ENCODE results near the gene AMZ2.
"Not testable (repeated sequence)": the region's sequence is repeated elsewhere in the genome, so short reads cannot be mapped to it uniquely, and the experiment has no call there.

The AMZ2 gene

GRCh38 chr17:68221786-68222185 lies 26.1 kb upstream of the AMZ2 start:
- DNase-seq: no peak

GRCh38 chr17:68222606-68223005 lies 25.2 kb upstream of the AMZ2 start:
- no peak for DNase-seq

- not testable (repeated sequence) for DNase-seq
Measured at GRCh38 chr17:68225055-68225454, 22.8 kb upstream of the AMZ2 start.

GRCh38 chr17:68228039-68228680 lies 19.7 kb upstream of the AMZ2 start:
- DNase-seq: not testable (repeated sequence)

DNA sequence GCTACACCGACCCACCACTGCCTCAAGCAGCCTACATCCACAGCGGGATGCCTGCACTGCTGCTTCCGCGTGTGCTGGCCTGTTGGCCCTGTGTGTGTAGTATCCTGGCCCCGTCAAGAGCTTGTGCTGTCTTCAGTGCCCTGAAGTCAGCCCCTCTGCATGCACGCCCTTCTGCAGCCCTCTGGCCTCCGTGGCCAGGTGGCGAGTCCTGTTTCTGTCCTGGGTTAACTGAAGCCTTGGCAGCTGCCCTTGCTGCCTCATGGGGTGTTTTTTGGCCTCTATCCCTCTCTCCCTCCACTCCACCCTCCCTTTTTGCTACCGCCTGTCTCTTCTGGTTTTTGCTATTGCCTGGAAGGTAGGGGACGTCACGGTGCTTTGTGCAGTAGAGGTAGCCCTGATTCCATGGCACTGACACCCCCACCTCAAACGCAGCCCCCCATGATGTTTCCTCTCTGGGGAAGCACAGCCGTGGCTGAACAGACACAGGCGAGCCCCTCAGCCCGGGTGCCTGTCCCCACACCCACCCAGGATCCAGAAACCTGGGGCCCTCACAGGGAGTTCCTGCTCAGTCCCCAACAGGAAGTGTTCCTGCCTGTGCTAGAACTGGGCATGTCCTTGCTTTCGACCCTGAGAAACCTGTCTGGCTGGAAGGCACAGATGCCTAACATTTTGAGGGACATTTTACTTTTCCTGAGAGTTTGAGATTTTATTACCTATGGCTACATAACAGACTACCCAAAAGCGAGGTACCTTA lies 18.8 kb upstream of the AMZ2 start:
- DNase-seq: no peak

DNA sequence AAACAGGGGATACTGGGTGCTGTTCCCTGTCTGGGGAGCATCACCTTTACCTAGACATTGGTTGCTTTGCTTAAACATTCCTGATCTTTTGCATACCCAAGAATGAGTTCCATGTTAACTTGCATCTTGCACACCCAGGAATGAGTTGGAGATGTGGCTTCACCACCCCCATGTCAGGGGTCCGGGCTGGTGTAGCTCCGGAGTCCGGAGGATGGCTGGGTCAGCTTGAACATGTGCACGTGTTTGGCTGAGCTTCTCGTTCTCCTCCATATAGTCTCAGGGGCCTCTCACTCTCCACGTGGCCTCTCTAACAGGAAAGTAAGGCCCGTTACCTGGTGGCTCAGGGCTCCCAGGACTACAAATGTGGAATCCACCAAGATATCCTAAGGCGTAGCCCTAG lies 18.2 kb upstream of the AMZ2 start:
- no peak for DNase-seq

DNA sequence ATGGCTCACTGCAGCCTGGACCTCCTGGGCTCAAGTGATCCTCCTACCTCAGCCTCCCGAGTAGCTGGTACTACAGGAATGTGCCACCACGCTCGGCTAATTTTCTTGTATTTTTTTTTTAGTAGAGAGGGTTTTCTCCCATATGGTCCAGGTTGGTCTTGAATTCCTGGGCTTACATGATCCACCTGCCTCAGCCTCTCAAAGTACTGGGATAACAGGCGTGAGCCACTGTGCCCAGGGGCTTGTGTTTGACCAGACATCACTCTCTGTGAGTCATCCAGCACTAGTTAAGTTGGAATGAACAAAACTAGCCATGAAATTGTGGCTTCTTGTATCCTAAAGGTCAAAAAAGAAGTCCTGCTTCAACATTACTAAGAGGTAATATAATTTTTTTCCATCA lies 16.7 kb upstream of the AMZ2 start:
- not testable (repeated sequence) for DNase-seq

DNA sequence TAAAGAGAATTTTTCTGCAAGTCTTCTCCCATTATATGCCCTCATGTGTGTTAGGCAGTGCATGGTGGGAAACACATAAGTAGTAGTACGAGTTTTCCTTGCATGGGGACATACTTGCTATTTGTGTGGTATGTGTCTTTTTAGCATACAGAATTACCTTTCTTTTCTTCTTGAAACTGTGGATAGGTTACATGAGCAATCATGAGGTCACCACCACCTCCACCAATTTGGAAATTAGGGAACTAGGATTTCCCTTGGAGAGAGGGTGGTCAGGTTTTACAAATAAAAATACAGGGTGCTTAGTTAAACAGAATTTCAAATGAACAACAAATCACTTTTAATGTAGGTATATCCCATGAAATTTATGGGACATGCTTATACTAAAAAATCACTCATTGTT lies 16.3 kb upstream of the AMZ2 start:
- DNase-seq: no peak

DNA sequence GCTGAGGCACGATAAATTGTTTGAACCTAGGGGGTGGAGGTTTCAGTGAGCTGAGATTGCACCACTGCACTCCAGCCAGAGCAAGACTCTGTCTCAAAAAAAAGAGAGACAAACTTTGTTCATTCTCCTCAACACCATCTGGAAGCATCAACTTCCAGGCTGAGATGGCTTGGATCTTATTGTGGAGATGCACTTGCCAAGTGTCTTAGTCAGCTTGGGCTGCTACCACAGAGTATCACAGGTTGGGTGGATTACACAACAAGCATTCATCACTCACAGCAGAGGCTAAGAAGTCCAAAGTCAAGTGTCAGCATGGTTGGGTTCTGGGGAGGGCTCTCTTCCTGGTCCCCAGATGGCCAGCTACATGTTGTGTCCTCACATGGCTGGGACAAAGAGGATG lies 15.1 kb upstream of the AMZ2 start:
- peak; percentile 36 for DNase-seq

DNA sequence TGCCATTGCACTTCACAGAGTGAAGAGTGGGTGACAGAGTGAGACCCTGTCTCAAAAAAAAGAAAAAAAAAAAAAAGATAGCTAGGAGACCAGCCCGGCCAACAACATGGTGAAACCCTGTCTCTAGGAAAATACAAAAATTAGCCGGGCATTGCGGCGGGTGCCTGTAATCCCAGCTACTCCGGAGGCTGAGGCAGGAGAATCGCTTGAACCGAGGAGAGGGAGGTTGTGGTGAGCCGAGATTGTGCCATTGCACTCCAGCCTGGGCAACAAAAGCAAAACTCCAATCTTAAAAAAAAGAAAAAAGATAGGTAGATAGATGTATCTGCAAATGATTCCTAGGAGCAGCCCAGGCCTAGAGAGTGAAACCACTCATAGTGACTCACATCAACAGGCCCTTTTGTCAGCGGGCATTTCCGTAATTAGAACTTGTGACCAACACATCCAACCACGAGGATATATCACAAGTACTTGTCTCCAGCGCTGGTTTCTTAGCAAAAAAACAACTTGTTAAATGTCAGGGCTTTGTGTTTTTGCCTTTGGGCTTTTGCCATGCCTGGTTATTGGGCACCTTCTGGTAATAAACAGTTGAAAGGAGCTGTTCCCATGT lies 13.0 kb upstream of the AMZ2 start:
- peak; percentile 88 for DNase-seq

DNA sequence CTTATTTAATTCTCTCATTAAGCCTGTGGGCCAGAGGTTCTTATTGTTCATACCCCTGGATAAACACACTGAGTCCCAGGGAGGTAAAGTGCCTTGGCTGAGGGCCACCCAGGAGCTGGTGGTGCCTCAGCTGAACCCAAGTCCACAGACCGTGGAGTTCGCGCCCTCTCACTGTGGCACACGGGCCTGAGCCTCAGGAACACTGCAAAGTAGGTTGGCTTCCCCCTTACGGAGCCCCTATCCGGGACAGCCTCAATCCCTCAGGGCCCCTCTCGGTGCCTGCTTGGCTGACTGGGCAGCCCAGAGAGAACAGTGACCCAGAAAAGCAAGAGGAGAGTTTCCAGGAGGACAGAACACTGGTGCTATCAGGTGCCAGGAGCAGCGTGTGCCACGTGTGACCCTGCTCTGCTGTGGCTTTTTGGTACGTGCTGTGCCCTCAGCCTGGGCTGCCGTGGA lies 12.5 kb upstream of the AMZ2 start:
- not testable (repeated sequence) for DNase-seq

DNA sequence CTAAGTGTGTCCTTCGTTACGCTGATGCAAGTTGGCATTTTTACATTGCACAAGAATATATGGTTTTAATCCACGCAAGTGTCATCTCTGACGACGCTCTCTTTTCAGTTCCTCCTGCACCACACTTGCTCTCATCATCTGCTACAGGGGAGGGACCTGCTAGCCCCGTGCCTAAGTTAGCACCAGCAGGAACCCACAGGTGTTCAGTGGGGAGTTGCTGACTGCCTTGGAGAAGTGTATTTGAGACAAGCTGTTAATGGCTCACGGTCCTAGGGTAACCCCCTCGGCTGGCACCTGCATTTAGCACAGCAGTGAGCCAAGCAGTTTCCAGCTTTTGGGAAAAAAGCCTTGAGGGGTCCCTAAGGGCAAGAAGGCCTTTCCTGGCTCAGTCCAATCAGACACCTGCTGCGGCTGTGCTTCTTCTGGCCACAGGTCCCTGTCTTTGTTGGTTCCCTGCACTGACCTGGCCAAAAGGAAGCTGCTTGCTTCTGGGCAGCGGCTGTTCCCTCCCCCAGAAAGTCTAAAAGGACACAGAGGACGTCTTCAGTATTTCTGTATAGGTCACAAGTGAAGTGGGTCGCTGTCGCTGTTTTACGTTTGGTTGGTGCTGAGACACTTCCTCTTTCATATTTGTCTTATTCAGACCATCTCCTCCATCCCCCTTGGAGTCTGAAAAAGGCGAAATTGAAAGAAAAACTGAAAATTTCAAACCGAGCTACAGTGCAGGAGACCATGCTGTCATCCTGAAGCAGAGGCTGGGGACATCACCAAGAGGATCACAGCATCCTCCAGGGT lies 10.3 kb upstream of the AMZ2 start:
- peak; percentile 96 for DNase-seq

DNA sequence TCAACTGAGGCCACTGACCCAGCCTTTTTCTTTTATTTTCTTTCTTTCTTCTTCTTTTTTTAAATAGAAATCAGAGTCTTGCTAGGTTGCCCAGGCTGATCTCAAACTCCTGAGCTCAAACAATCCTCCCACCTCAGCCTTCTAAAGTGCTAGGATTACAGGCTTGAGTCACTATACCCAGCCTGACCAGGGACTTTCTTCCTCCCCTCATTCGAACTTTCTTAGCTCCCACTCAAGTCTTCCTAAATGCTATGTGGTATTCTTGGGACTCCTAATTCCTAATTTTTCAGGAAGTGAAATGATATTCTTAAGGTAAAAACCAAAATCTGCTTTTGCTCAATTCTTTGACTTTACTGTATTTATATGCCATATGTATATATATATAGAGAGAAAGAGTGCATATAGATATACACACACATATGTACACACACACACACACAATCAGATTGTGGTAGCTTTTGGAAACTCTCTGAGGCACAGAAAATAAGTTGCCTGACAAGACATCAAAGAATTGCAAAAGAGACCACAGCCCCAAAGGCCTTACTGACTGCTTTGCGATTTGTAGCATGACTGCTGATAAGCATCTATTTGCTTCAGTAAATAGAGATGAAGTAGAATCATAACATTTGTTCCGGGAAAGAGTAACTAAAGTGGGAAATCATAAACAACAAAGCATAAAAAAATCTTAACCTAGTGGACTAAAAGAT lies 9.5 kb upstream of the AMZ2 start:
- peak; percentile 27 for DNase-seq

GRCh38 chr17:68238871-68239253 lies 9.0 kb upstream of the AMZ2 start:
- DNase-seq: no peak

DNA sequence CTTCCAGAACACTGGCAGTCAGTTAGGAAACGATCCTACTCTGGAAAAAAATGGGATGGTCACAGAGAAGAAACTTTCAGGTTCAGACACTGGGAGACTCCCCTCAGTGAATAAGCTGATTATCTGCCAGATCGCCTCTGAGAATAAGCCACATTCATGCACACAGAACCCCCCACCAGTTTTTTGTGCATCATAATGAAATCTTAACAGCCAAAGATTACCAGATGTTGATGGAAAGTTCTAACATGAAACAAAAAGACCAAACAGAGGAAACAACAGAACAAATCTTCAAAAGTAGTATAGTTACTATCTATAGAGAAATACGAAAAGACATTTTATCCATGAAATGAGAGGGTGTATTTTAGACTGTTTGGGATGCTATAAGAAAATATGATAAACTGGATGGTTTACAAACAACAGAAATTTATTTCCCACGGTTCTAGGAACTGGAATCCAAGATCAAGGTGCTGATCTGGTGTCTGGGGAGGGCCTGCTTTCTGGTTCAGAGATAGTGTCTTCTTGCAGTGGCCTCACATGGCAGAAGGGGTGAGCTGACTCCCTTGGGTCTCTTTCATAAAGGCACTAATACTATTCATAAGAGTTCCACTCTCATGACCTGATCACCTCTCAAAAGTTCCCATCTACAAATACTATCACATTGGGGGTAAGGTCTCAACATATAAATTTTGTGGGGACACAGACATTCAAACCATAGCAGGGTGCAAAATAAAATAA lies 8.0 kb upstream of the AMZ2 start:
- DNase-seq: no peak

DNA sequence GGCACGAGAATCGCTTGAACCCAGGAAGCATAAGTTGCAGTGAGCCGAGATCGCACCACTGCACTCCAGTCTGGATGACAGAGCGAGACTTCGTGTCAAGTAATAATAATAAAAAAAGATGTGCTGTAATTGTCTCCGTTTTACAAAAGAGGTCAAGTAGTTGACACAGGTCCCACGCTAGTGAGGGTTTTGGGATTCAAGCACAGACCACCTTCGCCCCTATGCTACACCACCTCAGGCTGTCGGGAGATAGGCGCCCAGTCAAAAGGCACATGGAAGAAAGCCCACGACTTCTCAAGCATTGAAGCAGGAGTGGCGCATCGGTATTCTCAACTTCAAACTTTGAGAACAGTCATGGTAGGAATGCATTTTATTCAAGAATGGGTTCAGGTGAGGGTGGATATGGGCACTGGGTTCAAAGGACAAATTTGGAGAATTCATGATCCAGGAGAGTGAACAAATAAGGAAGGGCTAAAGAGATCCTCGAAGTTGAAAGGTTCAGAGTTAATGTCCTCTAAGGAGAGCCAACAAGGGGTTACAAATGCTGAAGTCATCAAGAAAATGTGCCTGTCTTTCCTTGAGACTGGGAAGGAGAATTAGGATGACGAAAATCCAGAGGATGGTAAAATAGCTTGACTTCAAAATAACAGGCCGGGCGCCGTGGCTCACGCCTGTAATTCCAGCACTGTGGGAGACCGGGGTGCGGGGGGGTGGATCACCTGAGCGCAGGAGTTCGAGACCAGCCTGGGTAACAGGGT lies 1.4 kb upstream of the AMZ2 start:
- DNase-seq: no peak

- peak; percentile 26 for DNase-seq
Measured at GRCh38 chr17:68248199-68248825, 469 bp downstream of the AMZ2 start.

DNA sequence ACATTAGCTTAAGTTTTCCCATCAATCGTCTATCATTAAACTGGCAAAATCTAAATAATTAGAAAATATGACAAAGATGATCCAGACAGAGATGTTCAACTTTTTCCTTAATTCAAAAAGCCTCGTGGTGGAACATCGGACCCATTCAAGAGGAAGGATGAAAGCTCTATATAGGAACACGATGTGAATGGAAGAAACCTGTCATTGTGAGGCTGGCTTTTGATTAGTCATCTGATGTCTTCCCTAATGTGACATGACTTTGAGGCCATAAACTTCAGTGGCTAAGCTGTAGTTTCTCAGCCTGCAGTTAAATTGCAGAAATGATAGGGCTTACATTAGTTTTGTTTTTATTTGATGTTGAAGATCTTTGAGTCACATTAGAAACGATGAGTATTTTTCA lies 1.0 kb downstream of the AMZ2 start:
- DNase-seq: peak; percentile 69

GRCh38 chr17:68249354-68249765 lies 1.5 kb downstream of the AMZ2 start:
- peak; percentile 87 for DNase-seq

GRCh38 chr17:68253426-68253825 lies 5.6 kb downstream of the AMZ2 start:
- not testable (repeated sequence) for DNase-seq

- DNase-seq: no peak
Measured at GRCh38 chr17:68255151-68255550, 7.3 kb downstream of the AMZ2 start.

All from MV-4-11 (cell line).